CD4-positive, alpha-beta T cell treated with Interleukin-12 subunit alpha and Interleukin-12 subunit beta, for 1 hour (primary cell): ENCODE results near the gene NFIA.
"Not testable (repeated sequence)": the region's sequence is repeated elsewhere in the genome, so short reads cannot be mapped to it uniquely, and the experiment has no call there.

Source experiments
- DNase-seq: peaks from one replicate; pipeline ENCODE4 v3.0.0-alpha.2; 2020

NFIA gene

DNA sequence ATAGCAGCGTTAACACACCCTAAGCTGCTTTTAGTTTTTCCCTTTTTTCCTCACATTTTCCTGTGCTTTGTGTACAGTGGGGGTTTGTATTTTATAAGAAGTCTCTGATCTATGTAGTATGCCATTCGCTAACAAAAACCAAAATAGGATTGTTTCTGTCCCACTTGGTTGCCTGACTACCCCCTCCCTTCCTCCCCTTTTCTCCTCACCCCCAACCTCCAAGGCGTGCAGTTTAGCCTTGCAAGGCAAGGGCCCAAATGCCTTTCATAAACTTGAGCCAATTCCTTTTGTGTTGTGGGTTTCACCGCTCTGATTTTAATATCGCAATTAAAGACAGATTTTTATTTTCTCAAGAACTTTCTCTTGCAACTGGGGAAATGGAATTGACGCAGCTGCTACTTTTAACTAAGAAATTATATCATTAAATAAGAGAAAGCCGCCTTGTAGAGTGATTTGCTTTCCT, 365.6 kb downstream of the NFIA start:
- DNase-seq: no peak

DNA sequence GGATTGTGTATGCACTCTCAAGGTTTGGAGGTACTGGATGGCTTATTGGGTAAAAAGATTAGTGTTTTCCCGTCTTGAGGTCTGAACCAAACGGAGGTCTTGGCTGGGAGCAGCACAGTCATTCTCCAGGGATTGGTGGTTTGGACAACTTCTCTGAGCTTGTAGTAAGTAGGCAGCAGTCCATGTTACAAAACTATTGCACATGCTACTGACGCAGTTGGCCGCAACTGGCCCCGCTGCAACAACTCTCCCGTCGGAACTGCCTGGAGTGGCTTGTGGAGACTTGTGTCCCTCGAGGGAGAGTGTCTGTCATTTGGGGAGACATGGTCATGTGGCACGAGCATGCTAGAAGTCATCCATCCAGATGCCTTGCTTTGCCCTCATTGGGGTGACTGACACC, 366.6 kb downstream of the NFIA start:
- DNase-seq: no peak

DNA sequence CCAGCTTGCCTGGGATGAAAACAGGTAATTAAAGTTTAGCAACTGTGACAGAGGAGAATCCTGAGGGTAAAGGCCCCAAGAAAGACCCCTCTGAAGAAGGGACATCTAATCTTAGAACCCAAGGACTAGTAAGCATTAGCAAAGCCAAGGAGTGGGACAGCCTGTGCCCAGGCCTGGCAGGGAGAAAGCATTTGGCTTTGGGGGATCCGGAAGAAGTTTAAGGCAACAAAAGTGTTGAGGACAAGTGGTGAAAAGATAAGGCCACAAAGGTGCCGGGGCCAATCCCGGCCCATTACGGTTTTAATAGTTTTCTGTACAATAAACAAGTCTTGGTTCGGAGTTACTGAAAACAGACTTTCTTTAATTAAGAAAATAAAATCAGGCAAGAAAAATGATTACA, 367.0 kb downstream of the NFIA start:
- no peak for DNase-seq

DNA sequence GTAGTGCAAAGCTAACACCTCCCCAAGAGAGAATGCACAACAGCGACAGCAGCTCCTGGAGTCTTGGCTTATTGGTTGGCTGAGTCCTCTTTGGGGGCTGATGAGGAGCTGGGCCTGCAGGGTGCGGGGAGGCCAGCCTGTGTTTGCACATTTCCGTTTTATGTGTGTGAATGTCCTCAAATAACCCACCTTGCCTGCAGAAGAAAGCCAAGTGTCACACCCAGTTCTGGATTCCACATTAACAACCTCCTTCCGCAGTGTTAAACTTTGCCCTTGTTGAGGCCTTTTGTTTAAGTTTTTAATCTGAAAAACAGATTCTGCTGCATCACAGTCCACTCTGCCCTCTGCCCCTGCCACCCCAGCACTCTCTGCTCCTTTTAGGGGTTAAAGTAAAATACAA, 368.1 kb downstream of the NFIA start:
- no peak for DNase-seq

DNA sequence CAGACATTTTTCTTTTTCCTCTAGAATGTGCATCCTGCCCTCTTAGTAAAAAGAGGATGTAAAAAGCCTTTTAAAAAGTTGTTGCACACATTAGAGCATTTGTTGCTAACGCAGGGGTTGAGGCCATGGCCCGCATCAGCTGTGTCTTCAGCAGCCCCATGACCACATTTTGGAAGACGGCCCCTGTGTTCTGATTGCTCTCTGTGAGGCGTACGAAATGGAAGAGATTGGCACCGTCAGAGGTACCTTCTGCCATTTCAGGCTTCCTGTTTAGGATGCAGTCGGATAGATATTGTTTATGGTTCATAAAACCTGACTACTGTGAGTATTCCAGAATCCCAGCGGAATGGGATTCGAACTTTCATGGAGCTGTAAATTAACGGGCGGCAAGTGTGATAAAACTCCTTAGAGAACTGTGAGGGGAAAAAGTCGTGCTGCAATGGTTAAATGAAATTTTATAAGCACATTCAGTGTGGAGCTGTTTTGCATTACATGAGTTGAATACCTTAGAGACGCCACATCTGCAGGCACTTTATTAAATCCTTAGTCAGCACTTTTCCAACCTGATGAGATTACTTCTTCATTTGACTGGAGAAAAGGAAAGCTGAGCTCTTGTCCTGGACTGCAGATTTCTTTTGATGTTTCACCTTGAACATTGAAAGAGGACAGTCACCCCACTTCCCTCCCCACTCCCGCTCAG, 368.7 kb downstream of the NFIA start:
- DNase-seq: no peak

DNA sequence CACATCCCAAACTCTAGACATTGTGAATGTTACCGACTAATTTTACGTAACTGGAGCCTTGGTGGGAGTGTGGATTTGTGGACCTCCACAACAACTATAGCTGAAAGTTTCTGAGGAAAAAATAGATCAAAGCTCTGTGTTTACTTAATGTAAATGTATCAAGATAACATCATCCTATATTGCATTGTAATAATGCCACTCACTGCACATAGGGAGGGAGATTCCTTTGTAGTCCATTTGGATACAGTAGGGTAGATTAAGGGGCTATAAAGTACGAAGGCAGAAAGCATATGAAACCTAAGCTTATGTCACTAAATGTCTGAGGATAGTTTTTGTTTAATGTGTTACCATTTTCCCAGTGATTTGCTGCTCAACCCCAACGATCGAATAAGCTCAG, 369.2 kb downstream of the NFIA start:
- DNase-seq: no peak

DNA sequence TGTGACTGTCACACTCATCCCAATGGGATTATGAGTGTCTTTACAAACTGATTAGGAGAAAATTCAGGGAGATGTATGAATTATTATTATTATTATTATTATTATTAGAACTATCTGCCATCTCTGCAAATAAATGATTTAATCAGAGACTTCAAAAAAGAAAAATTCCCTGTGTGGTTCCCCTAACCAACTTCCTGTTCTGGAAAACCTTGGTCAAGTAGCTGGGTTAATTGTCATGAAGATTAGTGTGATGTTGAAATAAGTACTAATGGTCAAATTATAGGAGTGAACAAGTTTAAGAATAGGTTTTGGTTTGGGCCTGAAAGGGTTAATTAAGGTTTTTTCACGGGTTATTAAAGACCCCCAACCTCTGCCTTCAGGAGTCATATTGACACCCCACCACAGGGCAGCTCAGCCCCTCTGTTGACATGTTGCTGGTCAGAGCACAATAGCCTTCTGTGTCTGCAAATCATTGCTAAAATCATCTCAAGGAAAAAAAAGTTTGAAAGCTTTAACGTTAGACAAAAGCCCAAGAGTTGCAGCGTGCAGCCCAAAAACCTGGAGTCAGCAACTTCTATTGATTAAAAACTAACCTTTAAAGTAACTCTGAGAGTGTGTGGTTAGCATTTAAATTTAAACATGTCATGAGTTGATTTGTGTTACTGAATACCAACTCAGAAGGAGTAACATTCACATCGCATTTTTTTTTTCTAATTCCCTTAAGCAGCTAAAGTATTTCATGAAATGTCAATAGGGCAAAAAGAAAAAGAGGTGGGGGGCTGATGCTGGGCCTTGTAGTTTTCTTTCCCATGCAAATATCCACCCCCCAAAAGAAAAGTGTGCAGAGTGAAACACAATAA, 370.0 kb downstream of the NFIA start:
- no peak for DNase-seq

DNA sequence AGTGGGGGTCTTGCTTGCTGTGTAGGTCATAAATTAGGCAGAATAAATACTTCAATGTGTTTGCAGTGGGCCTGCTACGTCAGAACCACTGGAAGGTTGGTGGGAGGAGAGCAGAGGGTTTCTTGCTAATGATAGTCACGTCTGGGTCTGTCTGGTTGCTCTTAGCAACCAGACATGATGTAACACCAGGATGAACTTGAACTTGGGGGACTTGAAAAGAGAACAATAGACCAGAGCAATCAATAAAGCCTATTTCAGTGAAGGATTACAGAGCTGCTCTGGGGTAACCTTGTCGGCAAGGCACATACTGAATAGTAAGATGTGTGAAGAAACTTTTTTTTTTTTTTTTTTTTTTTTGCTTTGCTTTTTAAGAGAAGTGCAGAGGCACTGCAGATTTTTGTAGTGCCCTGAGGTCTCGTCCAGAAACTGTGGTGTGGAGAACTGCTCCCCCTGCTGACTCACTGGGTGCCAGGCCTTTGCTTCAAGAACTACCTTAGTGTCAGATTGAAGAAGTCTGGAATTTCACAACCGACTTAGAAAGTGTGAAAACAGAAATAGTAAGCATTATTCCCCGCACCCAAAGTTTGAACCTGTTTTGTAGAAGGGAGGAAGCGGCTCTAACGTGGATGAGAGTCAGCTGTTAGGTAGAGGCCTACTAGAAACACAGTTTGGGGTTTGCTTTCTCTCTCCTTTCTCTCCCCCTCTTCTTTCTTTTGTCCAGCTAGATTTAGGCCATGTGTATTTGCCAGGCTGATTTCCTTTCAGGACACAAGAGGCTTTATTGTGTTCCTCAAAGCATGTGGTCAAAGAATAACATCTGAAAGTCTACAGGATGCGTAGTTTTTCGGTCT, 371.0 kb downstream of the NFIA start:
- DNase-seq: peak; percentile 68

DNA sequence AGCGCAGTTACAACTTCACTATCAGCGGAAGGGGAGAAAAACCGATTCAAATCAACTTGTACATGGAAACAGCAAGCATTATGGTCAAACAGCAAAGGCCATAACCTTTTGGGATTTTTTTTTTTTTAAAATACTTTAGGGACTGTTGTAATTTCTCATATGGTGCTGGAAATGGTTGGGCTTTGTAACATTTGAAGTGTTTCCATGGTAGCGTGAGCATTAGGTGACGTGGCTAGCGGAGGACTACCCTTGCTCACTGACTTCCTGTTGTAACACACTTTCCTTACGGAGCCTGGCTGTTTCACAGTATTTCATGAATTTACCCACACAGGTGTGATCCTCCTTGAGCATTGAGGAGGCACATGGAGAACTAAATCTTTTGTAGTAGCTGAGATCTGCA, 373.0 kb downstream of the NFIA start:
- DNase-seq: no peak

DNA sequence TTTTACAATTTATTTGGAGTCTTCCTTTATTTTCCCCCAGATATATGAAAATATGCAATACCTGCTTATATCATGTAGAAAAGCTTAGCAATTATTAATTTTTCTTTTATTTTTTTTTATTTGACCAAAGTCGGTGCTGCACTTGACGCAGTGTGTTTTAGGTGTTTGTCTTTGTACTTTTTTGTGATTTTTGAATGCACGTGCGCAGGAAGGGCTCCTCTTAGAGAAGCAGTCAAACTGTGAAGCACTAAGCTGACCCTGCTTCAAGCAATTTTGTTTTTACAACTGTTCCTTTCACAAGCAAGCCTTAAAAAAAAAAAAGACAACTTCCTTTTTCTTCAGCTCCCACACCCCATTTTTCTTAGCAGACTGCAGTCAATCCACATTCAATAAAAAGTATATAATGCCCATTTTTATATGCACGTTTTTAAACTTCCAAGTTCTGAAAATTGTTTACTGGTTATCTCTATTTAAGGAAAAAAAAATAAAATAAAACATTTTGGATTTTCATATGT, 375.2 kb downstream of the NFIA start:
- DNase-seq: no peak

DNA sequence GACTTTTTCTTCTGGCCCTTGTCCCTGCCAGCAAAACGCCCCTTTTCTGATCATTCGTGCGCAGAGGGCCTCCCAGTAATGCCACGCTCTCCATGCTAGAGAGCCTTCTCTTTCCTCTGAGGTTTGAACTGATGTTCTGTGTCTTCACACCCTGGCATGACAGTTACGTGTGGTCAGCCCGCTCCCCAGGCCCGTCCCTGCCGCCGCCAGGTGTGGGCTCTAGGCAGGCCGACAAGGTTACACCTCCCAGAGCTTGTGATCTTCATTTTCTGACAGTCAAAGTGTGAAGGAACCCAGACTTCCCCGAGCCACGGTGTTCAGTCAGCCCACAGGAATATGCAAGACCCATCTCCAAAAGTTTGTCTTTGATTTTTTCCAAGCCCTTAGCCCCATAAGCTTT, 377.0 kb downstream of the NFIA start:
- DNase-seq: no peak

DNA sequence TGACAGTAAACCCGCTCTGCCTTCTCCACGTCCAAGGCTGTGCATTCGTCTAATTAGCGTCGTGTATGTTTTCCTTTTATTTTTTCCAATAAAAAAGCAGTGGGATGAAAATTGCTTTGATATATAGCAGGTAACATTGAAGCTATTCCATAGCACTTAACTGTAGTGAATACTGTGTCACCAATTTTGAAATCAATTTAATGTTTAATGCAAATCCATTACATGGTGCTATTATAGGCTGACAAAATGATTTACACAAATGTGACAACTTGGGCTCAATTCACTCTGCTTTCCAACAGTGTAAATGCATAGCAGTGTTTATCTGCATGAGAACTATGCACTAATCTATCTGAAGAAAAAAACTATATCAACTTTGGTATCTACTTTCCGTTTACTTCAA, 377.8 kb downstream of the NFIA start:
- DNase-seq: no peak

DNA sequence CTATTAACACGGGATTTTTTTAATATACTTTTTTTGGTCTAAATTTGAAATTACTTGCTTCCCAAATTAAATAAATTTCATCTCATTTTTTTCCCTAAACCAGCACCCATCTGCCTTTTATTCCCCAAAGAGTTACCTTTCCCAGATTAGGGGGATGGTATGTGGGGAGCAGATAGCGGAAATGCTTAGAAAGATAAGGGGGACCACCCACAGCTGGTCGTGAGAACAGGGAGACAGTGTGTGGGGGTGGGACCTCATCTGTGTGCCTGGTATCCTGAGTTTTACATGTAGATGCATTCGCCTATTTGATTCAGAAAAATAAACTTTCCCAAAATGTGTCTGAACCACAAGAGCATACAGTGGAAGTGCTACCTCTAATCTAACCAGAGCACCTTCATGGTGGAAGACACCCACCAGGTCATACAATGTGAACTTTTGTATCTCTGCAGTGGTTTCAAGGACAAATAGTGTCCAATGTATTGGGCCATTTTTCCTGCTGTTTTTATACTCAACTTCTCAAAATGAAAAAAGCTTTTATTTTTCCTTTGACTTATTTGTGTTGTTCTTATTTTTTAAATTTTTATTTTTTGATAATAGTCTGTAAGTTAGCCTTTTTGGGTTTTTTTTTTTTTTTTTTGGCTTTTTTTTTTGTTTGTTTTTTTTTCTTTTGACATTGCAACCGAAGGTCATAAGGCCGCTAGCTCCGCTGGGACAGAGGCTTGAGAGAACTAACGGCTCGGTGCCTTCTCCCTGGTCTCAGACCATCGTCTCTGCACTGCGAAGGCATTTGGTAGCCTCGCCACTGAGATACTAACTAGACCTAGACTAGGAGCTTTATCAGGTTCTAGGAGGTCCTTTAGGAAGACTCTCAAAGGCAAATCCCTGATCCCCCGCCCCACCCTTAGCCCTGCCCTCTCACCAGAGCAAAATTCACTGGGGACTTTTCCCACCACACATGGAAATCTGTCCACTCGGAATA, 379.3 kb downstream of the NFIA start:
- DNase-seq: no peak

DNA sequence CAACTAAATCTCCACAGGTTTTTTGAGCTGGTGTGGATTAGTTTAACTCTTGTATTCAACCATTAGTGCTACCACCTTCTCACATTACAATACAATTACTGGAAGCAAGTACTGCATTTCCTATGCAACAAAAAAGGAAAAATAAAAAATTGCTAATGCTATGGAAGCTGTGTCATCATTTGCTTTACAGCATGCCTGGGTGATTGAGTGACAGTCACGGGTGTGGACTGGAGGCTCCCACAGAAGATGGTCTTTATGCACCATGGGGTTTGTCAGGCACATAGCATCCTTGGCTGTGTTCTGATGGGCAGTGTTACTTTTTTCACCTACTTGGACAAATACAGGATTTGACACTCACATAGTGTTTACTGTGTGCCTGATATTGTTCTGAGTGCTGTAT, 380.3 kb downstream of the NFIA start:
- DNase-seq: no peak

DNA sequence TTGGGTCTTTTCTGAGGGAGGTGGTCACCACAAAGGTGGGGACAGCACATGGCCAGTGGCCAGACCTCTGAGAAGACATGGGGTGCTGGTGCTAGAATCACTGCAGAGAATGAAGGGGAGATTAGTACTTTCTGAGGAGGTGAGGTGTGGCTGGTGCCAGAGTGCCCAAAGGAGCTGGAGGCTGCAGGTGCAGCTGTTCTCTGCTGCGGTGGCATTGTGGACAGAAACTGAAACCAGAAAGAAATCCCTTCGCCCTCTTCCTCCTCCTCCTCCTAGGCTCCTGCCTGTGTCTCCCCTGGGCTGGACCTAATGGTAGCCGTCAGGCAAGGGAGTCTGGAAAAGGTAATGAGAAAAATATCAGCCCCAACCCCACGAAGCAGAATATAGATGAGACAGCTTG, 380.9 kb downstream of the NFIA start:
- DNase-seq: no peak

DNA sequence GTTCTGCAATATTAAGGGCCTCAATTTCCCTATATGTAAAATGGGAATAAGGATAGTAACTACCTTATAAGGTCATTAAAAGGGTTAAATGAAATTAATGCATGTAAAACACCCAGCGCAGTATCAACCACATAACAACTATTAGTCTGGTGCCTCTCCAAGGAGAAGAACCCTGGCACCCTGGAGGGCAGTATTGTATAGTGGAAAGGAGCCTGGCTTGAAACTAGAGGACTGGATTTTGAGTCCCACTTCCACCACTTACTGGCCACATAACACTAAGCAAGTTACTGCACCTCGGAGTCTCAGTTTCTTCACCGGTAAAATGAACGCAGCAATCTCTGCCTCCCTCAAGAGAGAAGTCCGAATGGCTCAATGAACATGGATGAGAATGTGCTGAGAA, 385.5 kb downstream of the NFIA start:
- not testable (repeated sequence) for DNase-seq

DNA sequence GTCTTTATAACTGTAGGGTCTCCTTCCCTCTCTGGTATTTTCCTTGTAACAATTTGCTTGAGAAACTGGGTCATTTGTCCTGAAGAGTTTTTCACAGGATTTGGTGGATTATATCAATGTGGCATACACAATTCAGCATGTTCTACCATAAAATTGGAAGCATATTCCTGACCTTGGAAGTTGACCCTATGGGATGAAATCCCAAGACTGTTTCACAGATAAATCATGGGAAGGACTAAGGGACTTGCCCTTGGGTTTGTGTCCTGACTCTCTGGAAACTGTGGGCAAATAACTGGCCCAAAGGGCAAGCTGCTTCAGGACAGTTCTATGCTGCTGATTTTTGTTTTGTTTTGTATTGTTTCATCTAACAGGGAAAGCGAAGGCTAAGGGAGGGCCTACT, 387.0 kb downstream of the NFIA start:
- no peak for DNase-seq

DNA sequence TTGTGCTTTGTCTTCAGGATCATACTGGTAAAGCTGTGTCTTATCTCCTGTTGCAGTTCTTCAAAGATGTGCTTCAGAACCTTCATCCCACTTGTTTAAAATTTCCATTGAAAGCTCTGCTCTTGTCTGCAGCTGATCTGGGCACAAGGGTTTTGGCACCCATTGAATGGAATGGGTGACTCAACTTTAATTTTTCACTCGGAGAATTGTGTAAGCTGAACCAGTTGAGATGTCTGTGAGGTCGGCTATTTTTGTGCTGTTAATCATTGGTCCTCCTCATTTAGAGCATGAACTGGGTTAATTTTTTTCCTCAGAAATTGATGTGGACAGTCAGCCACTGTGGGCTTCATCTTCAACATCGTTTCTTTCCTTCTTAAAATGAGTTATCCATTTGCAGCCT, 390.5 kb downstream of the NFIA start:
- DNase-seq: no peak

DNA sequence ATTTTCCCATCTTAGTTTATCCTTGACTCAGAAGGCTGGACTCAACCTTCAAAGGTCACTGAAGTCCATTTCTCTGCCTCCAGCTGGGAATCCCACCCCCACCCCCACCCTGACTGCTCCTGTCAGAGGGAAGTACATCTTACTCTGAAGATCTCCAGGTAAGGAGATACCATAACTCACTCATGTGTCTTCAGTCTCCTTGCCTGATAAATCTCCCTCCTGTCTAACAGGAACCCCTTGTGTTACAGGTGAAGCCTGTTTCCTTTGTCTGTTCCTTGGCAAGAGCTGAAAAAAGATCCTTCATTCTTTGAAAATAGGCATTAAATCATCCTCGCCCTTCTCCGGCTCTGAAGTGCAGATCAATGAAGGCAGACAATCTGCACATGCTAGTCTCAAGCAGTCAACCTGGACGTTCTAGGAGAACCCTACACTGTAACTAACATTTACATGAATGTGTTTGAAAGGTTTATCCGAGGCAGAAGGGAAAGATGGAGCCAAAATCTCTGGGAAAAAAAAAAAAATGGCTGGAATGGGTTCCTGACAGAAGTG, 392.0 kb downstream of the NFIA start:
- no peak for DNase-seq

DNA sequence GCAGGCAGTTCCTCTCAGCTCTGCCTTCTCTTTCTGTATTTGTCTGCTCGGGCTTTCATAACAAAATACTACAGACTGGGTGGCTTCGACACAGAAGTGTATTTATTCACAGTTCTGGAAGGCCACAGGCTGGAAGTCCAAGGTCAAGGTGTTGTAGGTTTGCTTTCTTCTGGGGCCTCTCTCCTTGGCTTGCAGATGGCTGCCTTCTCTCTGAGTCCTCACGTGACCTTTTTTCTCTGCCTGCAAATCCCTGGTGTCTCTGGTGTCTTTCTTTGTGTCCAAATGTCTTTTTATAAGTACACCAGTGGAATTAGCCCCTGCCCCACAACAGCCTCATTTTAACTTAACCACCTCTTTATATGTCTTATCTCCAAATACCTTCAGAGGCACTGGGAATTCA, 392.6 kb downstream of the NFIA start:
- no peak for DNase-seq

DNA sequence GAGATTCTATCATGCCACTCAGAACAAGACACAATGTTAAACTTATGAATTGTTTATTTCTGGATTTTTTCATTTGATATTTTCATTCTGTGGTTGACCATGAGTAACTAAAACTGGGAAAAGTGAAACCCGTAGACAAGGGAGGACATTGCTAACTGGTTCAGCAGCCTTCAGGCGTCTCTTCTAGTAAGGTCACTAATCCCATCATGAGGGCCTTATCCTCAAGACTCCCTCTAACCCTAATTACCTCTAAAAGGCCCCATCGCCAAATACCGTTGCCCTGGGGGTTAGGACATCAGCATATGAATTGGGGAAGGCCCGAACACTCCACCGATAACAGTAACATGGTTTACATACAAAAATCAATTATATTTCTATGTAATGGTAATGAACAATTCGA, 394.9 kb downstream of the NFIA start:
- DNase-seq: no peak
